ENCODE results near the gene RERG.

The RERG gene

GRCh38 chr12:15220451-15220850 lies 766 bp downstream of the RERG start:
- no peak overlapping the region for H3K4me3 ChIP-seq (ENCODE audit: low read depth, low read length)

GRCh38 chr12:15218794-15219193 lies 2.4 kb downstream of the RERG start:
- no peak overlapping the region for H3K4me3 ChIP-seq (ENCODE audit: low read depth, low read length)

DNA sequence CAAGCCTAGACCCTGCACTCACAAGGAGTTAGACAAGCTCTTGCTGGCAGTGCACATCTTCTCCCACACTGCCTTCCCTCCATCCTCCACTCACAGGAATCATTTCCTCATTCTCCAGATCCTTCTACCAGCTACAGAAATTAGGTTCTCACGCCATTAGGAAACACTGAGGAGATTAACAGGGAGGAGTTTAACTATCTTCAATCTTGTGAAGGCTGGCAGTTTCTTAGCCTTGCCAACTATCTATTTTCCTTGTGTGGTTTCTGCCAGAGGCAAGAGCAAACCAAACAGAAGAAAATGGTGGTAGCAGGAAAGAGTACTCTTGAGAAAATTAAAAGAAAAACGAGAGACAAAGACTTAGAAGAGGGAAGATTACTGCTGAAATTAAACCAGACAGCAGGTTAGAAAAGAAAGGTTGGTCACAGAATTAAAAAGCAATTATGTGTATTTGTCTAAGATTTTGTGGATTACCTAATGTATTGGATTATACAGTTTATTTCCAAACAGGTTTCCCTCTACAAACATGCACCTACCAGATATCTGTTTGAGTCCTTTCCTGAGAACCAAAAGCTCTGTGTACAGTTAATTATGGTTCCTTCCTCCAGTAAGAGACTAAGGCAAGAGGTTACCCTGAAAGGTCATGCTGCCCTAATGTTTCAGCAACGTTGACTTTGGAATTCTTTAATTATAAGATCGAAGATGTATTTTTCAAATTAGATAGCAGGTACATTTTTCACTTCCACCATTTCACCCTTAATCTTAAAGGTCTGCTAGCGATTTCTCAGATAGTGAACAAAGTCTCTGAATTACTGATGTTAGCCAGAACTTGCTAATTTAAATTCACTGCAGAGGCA lies 5.0 kb downstream of the RERG start:
- H3K4me3 ChIP-seq (ENCODE audit: low read depth, low read length): no peak overlapping the region

- H3K4me3 ChIP-seq (ENCODE audit: low read depth, low read length): no peak overlapping the region
Observed at GRCh38 chr12:15214851-15215601, 6.2 kb downstream of the RERG start.

- no peak overlapping the region for H3K4me3 ChIP-seq (ENCODE audit: low read depth, low read length)
Observed at GRCh38 chr12:15212930-15213329, 8.3 kb downstream of the RERG start.

DNA sequence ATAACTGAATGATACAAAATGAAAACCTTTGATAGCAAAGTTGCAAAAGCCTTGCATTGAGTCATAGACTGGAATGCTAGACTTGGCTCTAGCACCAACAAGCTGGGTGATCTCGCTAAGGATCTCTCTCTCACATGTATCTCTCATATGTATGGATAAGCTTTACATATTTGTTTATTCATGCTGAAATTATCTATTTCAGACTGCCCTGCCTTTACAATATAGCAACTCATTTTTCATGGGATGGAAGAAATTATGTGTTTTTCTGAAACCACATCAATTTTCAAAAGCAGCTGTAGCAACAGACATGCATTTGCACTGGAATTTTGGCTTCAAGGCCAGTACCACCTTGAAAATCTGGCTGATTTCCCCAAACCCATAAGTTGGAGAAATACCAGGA lies 11.4 kb downstream of the RERG start:
- H3K4me3 ChIP-seq (ENCODE audit: low read depth, low read length): no peak overlapping the region

- H3K4me3 ChIP-seq (ENCODE audit: low read depth, low read length): no peak overlapping the region
Observed at GRCh38 chr12:15208871-15209656, 12.2 kb downstream of the RERG start.

DNA sequence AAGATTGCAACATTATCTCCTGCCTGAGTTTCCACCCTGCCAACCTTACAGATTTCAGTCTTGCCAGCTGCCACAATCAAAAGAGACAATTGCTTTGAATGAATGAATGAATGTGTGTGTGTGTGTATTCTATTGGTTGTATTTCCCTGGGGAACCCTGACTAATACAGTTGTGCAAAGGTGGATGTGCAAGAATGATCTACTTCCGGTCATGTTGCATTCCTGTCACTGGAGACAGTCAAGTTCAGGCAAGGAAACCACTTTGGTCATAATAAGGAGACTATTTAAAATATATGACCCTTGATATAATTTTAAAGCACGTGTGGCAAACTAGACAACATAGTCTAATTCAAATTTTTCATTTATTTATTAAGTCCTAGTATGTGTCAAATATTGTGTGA lies 13.1 kb downstream of the RERG start:
- H3K4me3 ChIP-seq (ENCODE audit: low read depth, low read length): no peak overlapping the region

- H3K4me3 ChIP-seq (ENCODE audit: low read depth, low read length): no peak overlapping the region
Observed at GRCh38 chr12:15206831-15207389, 14.3 kb downstream of the RERG start.

DNA sequence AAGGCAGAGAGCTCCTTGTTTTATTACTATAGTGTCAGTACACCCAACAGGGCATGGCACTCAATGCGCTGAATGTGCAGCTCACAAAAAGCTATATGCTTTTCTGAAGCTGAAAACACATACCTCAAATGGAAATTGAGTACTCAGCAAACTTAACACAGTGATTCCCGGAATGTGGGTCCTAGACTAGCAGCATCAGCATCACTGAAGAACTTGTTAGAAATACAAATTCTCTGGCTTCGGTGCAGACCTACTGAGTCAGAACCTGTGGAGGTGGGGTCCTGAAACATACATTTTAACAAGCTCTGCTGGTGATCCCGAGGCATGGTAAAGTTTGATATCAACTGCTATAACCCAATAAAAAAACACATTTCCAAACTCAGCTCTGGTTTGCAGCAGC lies 14.9 kb downstream of the RERG start:
- no peak overlapping the region for H3K4me3 ChIP-seq (ENCODE audit: low read depth, low read length)

DNA sequence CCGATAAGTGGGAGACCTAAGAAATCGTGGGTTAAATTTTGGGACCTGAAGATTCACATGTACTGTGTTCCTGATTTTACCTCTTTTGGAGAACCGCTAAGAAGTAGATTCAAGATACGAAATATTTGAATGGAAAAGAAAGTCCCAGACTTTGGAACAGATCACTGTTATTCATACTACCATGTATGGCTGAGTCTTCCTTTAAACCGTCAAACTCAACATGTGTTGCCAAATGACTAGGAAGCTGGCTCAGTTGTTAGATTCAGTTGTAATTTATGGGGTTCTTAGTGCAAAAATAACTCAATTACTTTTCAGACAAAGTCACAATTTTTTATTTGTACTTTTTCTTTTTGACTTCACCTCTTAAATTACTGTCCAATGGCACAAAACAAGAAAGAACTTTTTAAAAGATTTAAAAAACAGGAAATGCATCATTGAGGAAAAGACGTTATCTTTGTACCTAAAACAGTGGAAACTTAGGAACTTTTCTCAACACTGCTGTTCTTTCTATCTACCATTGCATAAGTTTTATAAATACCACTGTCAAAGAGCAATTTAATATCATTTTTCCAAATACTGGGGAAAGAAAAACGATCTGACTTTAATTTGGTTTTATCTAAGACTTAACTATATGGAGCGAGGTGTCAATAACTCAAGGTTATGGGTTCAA lies 15.7 kb downstream of the RERG start:
- H3K4me3 ChIP-seq (ENCODE audit: low read depth, low read length): no peak overlapping the region

GRCh38 chr12:15201456-15201855 lies 19.8 kb downstream of the RERG start:
- no peak overlapping the region for H3K4me3 ChIP-seq (ENCODE audit: low read depth, low read length)

DNA sequence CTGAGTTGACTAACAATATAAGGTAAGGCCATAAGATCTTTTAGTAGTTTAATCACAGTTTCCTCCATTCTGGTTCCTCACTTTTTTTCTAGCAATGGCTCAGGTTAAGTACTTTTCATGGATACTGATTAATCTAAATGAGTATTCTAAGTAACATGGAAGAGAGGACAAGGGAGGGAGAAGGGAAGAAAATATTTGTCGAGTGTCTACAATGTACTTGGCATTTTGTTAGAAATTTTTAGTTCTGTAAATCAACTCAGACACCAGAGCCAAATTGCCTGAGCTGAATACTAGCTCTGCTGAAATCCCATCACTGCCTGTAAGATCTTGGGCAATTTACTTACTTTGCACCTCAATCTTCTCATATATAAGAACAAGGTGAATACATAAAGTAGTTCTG lies 20.2 kb downstream of the RERG start:
- H3K4me3 ChIP-seq (ENCODE audit: low read depth, low read length): no peak overlapping the region

DNA sequence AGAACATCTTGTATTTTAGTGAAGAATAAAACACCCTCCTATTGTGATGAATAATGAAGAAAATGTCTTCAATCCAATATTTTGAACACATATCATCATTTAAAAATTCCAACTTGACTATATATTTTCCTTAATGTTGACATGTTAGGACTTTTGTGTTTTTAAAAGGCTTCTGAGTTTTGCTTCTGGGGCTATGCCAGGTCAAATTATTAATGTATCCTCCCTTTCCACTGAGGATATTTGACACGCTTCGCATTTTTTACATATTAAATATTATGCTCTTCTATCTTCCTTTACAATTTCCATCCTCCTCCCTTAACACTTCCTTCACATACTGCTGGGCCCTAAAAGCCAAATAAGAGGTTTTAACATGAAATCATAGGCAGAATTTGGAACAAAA lies 20.6 kb downstream of the RERG start:
- no peak overlapping the region for H3K4me3 ChIP-seq (ENCODE audit: low read depth, low read length)

GRCh38 chr12:15199930-15200329 lies 21.3 kb downstream of the RERG start:
- H3K4me3 ChIP-seq (ENCODE audit: low read depth, low read length): no peak overlapping the region

- H3K4me3 ChIP-seq (ENCODE audit: low read depth, low read length): no peak overlapping the region
Observed at GRCh38 chr12:15196678-15197505, 24.3 kb downstream of the RERG start.

DNA sequence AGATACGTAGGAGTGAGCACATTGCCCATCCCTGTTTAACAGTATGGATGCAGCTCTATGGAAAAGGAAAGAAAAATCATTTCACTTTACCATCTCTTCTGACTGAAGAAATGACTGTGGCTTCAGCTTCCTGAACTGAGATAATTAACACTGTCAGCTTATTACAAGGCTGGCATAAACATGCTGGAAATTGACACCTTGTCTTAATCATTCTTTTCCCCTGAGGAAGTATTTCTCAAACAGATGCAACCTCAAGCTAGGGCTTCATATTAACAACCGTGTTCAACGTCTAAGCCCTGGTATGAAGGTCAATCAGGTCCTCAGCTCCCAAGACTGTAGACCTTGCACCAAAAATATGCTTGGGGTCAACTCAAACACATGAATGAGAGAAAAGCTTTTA lies 25.0 kb downstream of the RERG start:
- H3K4me3 ChIP-seq (ENCODE audit: low read depth, low read length): no peak overlapping the region

- H3K4me3 ChIP-seq (ENCODE audit: low read depth, low read length): no peak overlapping the region
Observed at GRCh38 chr12:15194456-15195368, 26.5 kb downstream of the RERG start.

GRCh38 chr12:15193946-15194345 lies 27.3 kb downstream of the RERG start:
- no peak overlapping the region for H3K4me3 ChIP-seq (ENCODE audit: low read depth, low read length)
